GM23248 (cell line): ENCODE data around the gene KCNG1. TPM values are rescaled to one million over a fixed set of nuclear protein-coding genes. Genes with fewer than 3 reads are reported as not detected.
"Not testable (repeated sequence)": the region's sequence is repeated elsewhere in the genome, so short reads cannot be mapped to it uniquely, and the experiment has no call there.

Experiments
- DNase-seq: peaks from one replicate; pipeline ENCODE4 v3.0.0-alpha.2; 2015
- H2AFZ ChIP-seq: fragments of 200-600 bp; sonication (generic); 2 replicates; pipeline ENCODE4 v1.6.1; 2016; ENCODE audit warnings: antibody characterized with exemption
- H3F3A ChIP-seq: fragments of 200-600 bp; sonication (generic); 2 replicates; pipeline ENCODE4 v1.6.1; 2016; ENCODE audit warnings: mild to moderate bottlenecking, antibody characterized with exemption, mixed run types; ENCODE audit not compliant: insufficient read depth
- H3K27ac ChIP-seq: fragments of 200-600 bp; sonication (generic); 2 replicates; pipeline ENCODE4 v1.5.1; 2016; ENCODE audit warnings: mild to moderate bottlenecking
- H3K27me3 ChIP-seq: fragments of 200-600 bp; sonication (generic); replicated peaks from 2 replicates; pipeline ENCODE4 v1.6.1; 2016; ENCODE audit warnings: mild to moderate bottlenecking; ENCODE audit not compliant: insufficient read depth
- H3K36me3 ChIP-seq: fragments of 200-600 bp; sonication (generic); 2 replicates; pipeline ENCODE4 v1.6.1; 2016; ENCODE audit warnings: low read depth, mild to moderate bottlenecking
- H3K4me1 ChIP-seq: fragments of 200-600 bp; sonication (generic); 2 replicates; pipeline ENCODE4 v1.6.1; 2016; ENCODE audit warnings: mild to moderate bottlenecking; ENCODE audit not compliant: insufficient read depth
- H3K4me2 ChIP-seq: fragments of 200-600 bp; sonication (generic); one replicate; pipeline ENCODE4 v1.6.1; 2016; ENCODE audit warnings: mild to moderate bottlenecking; ENCODE audit not compliant: unreplicated experiment
- H3K4me3 ChIP-seq: fragments of 200-600 bp; sonication (generic); 2 replicates; pipeline ENCODE4 v1.5.1; 2016; ENCODE audit warnings: mild to moderate bottlenecking
- H3K79me2 ChIP-seq: fragments of 200-600 bp; sonication (generic); 2 replicates; pipeline ENCODE4 v1.6.1; 2016; ENCODE audit warnings: mild to moderate bottlenecking; ENCODE audit not compliant: insufficient read depth
- H3K9ac ChIP-seq: fragments of 200-600 bp; sonication (generic); 2 replicates; pipeline ENCODE4 v1.6.1; 2016; ENCODE audit warnings: mild to moderate bottlenecking
- H3K9me2 ChIP-seq: fragments of 200-600 bp; sonication (generic); 2 replicates; pipeline ENCODE4 v1.6.1; 2016; ENCODE audit warnings: mixed run types, mild to moderate bottlenecking, moderate library complexity; ENCODE audit not compliant: insufficient read depth
- H3K9me3 ChIP-seq: fragments of 200-600 bp; sonication (generic); one replicate; pipeline ENCODE4 v1.6.1; 2017; ENCODE audit warnings: low read depth
- H4K20me1 ChIP-seq: fragments of 200-600 bp; sonication (generic); 2 replicates; pipeline ENCODE4 v1.6.0; 2016; ENCODE audit not compliant: insufficient read depth
- EZH2 ChIP-seq: fragments of 200-600 bp; sonication (generic); IDR thresholded peaks from 2 replicates; pipeline ENCODE4 v1.6.1; 2018; ENCODE audit warnings: antibody characterized with exemption, mild to moderate bottlenecking; ENCODE audit not compliant: insufficient read depth, poor library complexity, severe bottlenecking
- EZH2phosphoT487 ChIP-seq: fragments of 200-600 bp; sonication (generic); IDR thresholded peaks from 2 replicates; pipeline ENCODE4 v1.6.1; 2018; ENCODE audit warnings: antibody characterized with exemption, moderate library complexity, mild to moderate bottlenecking, low read depth; ENCODE audit not compliant: insufficient read depth
- WGBS, 2 experiments: methylation state at CpG; one replicate each; pipeline ENCODE4 v1.1.6; 2015 to 2017; ENCODE audit warnings: low lambda C conversion rate in 2 of 2, low coverage in 1 of 2; ENCODE audit errors: missing lambda C conversion rate in 2 of 2; 5-methylcytosine and 5-hydroxymethylcytosine counted together
- in situ Hi-C: fragments of 300-500 bp; cut with MboI; formaldehyde crosslinking; loops from 2 replicates; pipeline ENCODE4 v1.15.0; 2020
- polyA plus RNA-seq: library from polyadenylated mRNA; unstranded; fragments of >200 nt; fragmentation: Nextera tagmentation; extraction: Ambion mirVana; gene quantifications from 2 replicates; pipeline ENCODE4 v1.2.1, GENCODE V29; 2016
- total RNA-seq: library from RNA; depleted of rRNA; stranded (reverse); fragments of >200 nt; shearing (Covaris generic); gene quantifications from 2 replicates; pipeline ENCODE4 v1.2.3, GENCODE V29; 2014

KCNG1 gene
- total and polyA plus RNA-seq, 2 experiments from 2014 or later, result 10.4 to 29.0 TPM

- H2AFZ ChIP-seq, result no peak overlapping the region
- no peaks in the 10 kb centered on the region for H3F3A ChIP-seq
- TF ChIP-seq EZH2phosphoT487 (no peak), EZH2 (no peak)
- DNase-seq, result no peak
- H3K4me3 ChIP-seq, result no peak overlapping the region
- H3K4me1 ChIP-seq, result peaks cover 8% of the 10 kb centered on the region
- no peak overlapping the region for H3K4me2 ChIP-seq
- no peak overlapping the region for H3K27ac ChIP-seq
- H3K9me3 ChIP-seq, result no peaks in the 10 kb centered on the region
- in situ Hi-C loops, result no loop called here
- no peaks in the 10 kb centered on the region for H3K9me2 ChIP-seq
- no peak overlapping the region for H3K9ac ChIP-seq
- peaks cover 18% of the 10 kb centered on the region for H3K27me3 ChIP-seq
- WGBS, 2 experiments, result 29 to 42% methylated on average over 9 of the region's 9 CpGs
- H3K36me3 ChIP-seq, result no peaks in the 10 kb centered on the region
- H3K79me2 ChIP-seq, result no peaks in the 10 kb centered on the region
- H4K20me1 ChIP-seq, result no peaks in the 10 kb centered on the region
These were observed 35.1 kb upstream of the KCNG1 start for GRCh38 chr20:51058017-51058416.

GRCh38 chr20:51054233-51054632, 31.3 kb upstream of the KCNG1 start:
- H3K9me3 ChIP-seq, result no peaks in the 10 kb centered on the region
- no peaks in the 10 kb centered on the region for H3K79me2 ChIP-seq
- no peak overlapping the region for H3K4me3 ChIP-seq
- H3K36me3 ChIP-seq, result no peaks in the 10 kb centered on the region
- H3F3A ChIP-seq, result no peaks in the 10 kb centered on the region
- H3K4me2 ChIP-seq, result no peak overlapping the region
- no peak for TF ChIP-seq EZH2
- 52% methylated on average over 11 of the region's 11 CpGs for WGBS, 2 experiments
- no peak overlapping the region for H2AFZ ChIP-seq
- H3K9me2 ChIP-seq, result no peaks in the 10 kb centered on the region
- no peaks in the 10 kb centered on the region for H3K4me1 ChIP-seq
- peaks cover 46% of the 10 kb centered on the region for H3K27me3 ChIP-seq
- no peak overlapping the region for H3K27ac ChIP-seq
- H4K20me1 ChIP-seq, result no peaks in the 10 kb centered on the region
- H3K9ac ChIP-seq, result no peak overlapping the region
- in situ Hi-C loops, result no loop called here
- DNase-seq, result no peak

GRCh38 chr20:51050531-51051075, 27.7 kb upstream of the KCNG1 start:
- Histone ChIP-seq H3K4me1 (no peaks in the 10 kb centered on the region), H3K4me2 (no peak overlapping the region), H3K9me3 (no peaks in the 10 kb centered on the region), H3K27me3 (peaks cover 39% of the 10 kb centered on the region), H3K27ac (no peak overlapping the region), H4K20me1 (no peaks in the 10 kb centered on the region), H3F3A (no peaks in the 10 kb centered on the region), H3K4me3 (no peak overlapping the region), H2AFZ (no peak overlapping the region), H3K36me3 (no peaks in the 10 kb centered on the region), H3K79me2 (no peaks in the 10 kb centered on the region), H3K9me2 (no peaks in the 10 kb centered on the region), H3K9ac (no peak overlapping the region)
- no peak for TF ChIP-seq EZH2
- TF ChIP-seq EZH2phosphoT487, result no peak
- no peak for DNase-seq
- in situ Hi-C loops, result no loop called here
- 17 to 19% methylated on average over 8 of the region's 8 CpGs for WGBS, 2 experiments

GRCh38 chr20:51046021-51046985, 23.4 kb upstream of the KCNG1 start:
- no peaks in the 10 kb centered on the region for H3K36me3 ChIP-seq
- H3K4me2 ChIP-seq, result no peak overlapping the region
- H3F3A ChIP-seq, result no peaks in the 10 kb centered on the region
- no peak for DNase-seq
- H3K4me3 ChIP-seq, result no peak overlapping the region
- peaks cover 14% of the 10 kb centered on the region for H3K4me1 ChIP-seq
- in situ Hi-C loops, result no loop called here
- no peak overlapping the region for H3K27ac ChIP-seq
- no peaks in the 10 kb centered on the region for H3K9me2 ChIP-seq
- H3K9ac ChIP-seq, result no peak overlapping the region
- H3K9me3 ChIP-seq, result no peaks in the 10 kb centered on the region
- no peak overlapping the region for H2AFZ ChIP-seq
- no peaks in the 10 kb centered on the region for H3K79me2 ChIP-seq
- TF ChIP-seq EZH2 (no peak), EZH2phosphoT487 (no peak)
- H3K27me3 ChIP-seq, result peaks cover 20% of the 10 kb centered on the region
- 68 to 74% methylated on average over 9 of the region's 9 CpGs for WGBS, 2 experiments
- no peaks in the 10 kb centered on the region for H4K20me1 ChIP-seq

- H3K9me2 ChIP-seq, H3K4me2 ChIP-seq, H3K79me2 ChIP-seq, H3K36me3 ChIP-seq, DNase-seq, H3K27ac ChIP-seq, H2AFZ ChIP-seq, H3K4me3 ChIP-seq, in situ Hi-C loops, H3K9me3 ChIP-seq, H4K20me1 ChIP-seq, H3F3A ChIP-seq, H3K9ac ChIP-seq: not testable (repeated sequence)
- Histone ChIP-seq H3K27me3 (peaks cover 16% of the 10 kb centered on the region), H3K4me1 (peaks cover 14% of the 10 kb centered on the region)
- 74 to 76% methylated on average over 9 of the region's 9 CpGs for WGBS, 2 experiments
These were observed 22.6 kb upstream of the KCNG1 start for GRCh38 chr20:51045492-51045891.
